Measurements from ENCODE around the gene ETV6. TPM values are rescaled to one million over a fixed set of nuclear protein-coding genes. Genes with fewer than 3 reads are reported as not detected.
A peak's percentile ranks its signal among the peaks of the same experiment; 100 is the strongest.

Gene ETV6
- total RNA-seq, 4 donors from 2014 or later: 7.6 to 45.5 (median 8.2) TPM

DNA sequence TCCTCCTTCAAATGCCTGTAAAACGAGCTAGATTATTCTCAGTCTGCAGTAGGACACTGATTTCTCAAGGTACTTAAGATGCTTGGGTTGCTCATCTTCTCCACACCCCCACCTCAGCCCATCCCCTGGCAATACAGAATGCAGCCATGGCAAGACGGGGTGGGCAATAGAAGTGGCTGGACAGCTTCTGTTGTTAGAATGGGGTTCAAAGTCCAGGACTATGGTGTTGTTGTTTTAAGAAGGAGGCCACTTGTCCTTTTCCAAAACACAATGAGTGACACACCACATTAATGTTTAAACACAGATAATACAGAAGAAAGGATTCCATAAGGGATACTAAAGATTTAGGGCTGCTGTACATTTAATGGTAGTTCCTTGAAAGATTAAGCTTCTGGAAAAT, 232.4 kb downstream of the ETV6 start:
- no peak overlapping the region for H3K27ac ChIP-seq
- H3K36me3 ChIP-seq: no peaks in the 10 kb centered on the region
- H3K27me3 ChIP-seq: no peaks in the 10 kb centered on the region
- intact Hi-C loops (cut with DNase I; ENCODE audit: low total_unique reads): no loop called here
- TF ChIP-seq CTCF (IDR thresholded peaks at IDR 0.05): no peak
- no peak for TF ChIP-seq POLR2A (IDR thresholded peaks at IDR 0.05)
- no peak for DNase-seq
- H3K9me3 ChIP-seq: no peaks in the 10 kb centered on the region
- H3K4me3 ChIP-seq: no peak overlapping the region
- H3K4me1 ChIP-seq: no peaks in the 10 kb centered on the region

GRCh38 chr12:11882301-11883019, 233.0 kb downstream of the ETV6 start:
- no peaks in the 10 kb centered on the region for H3K4me1 ChIP-seq
- H3K27ac ChIP-seq: no peak overlapping the region
- DNase-seq: no peak
- no peaks in the 10 kb centered on the region for H3K9me3 ChIP-seq
- no peaks in the 10 kb centered on the region for H3K36me3 ChIP-seq
- no peaks in the 10 kb centered on the region for H3K27me3 ChIP-seq
- no peak for TF ChIP-seq POLR2A (IDR thresholded peaks at IDR 0.05)
- no peak for TF ChIP-seq CTCF (IDR thresholded peaks at IDR 0.05)
- H3K4me3 ChIP-seq: no peak overlapping the region
- intact Hi-C loops (cut with DNase I; ENCODE audit: low total_unique reads): no loop called here

GRCh38 chr12:11884116-11884515, 234.6 kb downstream of the ETV6 start:
- Histone ChIP-seq H3K36me3 (no peaks in the 10 kb centered on the region), H3K27me3 (no peaks in the 10 kb centered on the region), H3K4me3 (no peak overlapping the region), H3K9me3 (no peaks in the 10 kb centered on the region), H3K4me1 (no peaks in the 10 kb centered on the region), H3K27ac (peak overlapping the region in 1 of 2 donors; percentile 33)
- TF ChIP-seq CTCF (IDR thresholded peaks at IDR 0.05): no peak
- no peak for TF ChIP-seq POLR2A (IDR thresholded peaks at IDR 0.05)
- no peak for DNase-seq
- intact Hi-C loops (cut with DNase I; ENCODE audit: low total_unique reads): no loop called here

GRCh38 chr12:11884706-11885105, 235.2 kb downstream of the ETV6 start:
- Histone ChIP-seq H3K9me3 (no peaks in the 10 kb centered on the region), H3K4me3 (no peak overlapping the region), H3K4me1 (no peaks in the 10 kb centered on the region), H3K27me3 (no peaks in the 10 kb centered on the region), H3K27ac (peak overlapping the region in 1 of 2 donors; percentile 42), H3K36me3 (no peaks in the 10 kb centered on the region)
- TF ChIP-seq CTCF (IDR thresholded peaks at IDR 0.05) (no peak), POLR2A (IDR thresholded peaks at IDR 0.05) (no peak)
- intact Hi-C loops (cut with DNase I; ENCODE audit: low total_unique reads): no loop called here
- DNase-seq: no peak

- TF ChIP-seq POLR2A (IDR thresholded peaks at IDR 0.05) (no peak), CTCF (IDR thresholded peaks at IDR 0.05) (no peak)
- no peaks in the 10 kb centered on the region for H3K27me3 ChIP-seq
- no peak overlapping the region for H3K4me3 ChIP-seq
- H3K27ac ChIP-seq: peak overlapping the region in 1 of 2 donors; percentile 42
- H3K36me3 ChIP-seq: no peaks in the 10 kb centered on the region
- no peaks in the 10 kb centered on the region for H3K4me1 ChIP-seq
- intact Hi-C loops (cut with DNase I; ENCODE audit: low total_unique reads): no loop called here
- no peak for DNase-seq
- no peaks in the 10 kb centered on the region for H3K9me3 ChIP-seq
These were observed 236.0 kb downstream of the ETV6 start for GRCh38 chr12:11885261-11886038.

All from uterus (tissue), 4 donors.